ENCODE results near the gene CNTNAP2.
"Not testable (repeated sequence)": the region's sequence is repeated elsewhere in the genome, so short reads cannot be mapped to it uniquely, and the experiment has no call there.

The CNTNAP2 gene

DNA sequence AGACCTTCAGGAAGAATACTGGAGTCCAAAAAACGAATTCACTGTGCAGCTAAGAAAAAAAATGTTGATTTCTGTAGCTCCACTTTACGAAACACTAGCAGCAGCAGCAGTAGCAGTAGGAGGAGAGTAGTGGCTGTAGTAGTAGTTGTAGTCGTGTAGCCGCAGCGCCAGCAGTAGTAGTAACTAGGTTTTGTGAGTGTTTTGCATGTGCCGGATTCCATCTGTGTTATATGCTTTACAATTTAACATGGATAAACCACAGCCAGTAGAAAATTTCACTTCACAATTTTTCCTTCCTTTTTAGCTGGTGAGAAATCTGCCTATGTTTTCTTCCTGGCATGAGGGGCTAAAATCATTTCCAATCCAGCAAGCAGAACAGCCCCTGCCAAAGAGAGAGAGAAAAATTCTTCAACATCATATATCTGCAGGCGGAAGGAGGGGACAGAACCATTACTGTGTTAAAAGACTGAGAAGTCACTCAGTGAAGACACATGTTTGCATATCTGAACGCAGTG lies 2325.6 kb downstream of the CNTNAP2 start:
- no peak for DNase-seq (ENCODE audit: low read depth in 2 of 2)

DNA sequence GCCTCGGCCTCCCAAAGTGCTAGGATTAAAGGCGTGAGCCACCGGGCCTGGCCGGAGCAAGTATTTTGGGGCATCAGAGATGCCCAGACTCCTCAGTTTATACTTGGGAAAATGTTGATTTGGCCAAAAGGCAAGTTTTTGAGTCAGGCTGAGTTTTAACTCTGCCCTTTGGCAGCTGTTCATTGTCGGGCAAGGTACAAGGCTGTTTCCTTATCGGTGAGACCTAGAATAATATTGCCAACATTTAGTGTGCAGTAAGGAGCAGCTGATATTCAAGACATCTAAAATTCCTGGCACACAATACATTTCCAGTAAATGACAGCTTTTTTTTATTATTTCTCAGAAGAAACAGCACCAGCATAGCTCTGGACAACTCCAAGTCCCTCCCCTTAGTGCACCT lies 2326.3 kb downstream of the CNTNAP2 start:
- DNase-seq (ENCODE audit: low read depth in 2 of 2): no peak

DNA sequence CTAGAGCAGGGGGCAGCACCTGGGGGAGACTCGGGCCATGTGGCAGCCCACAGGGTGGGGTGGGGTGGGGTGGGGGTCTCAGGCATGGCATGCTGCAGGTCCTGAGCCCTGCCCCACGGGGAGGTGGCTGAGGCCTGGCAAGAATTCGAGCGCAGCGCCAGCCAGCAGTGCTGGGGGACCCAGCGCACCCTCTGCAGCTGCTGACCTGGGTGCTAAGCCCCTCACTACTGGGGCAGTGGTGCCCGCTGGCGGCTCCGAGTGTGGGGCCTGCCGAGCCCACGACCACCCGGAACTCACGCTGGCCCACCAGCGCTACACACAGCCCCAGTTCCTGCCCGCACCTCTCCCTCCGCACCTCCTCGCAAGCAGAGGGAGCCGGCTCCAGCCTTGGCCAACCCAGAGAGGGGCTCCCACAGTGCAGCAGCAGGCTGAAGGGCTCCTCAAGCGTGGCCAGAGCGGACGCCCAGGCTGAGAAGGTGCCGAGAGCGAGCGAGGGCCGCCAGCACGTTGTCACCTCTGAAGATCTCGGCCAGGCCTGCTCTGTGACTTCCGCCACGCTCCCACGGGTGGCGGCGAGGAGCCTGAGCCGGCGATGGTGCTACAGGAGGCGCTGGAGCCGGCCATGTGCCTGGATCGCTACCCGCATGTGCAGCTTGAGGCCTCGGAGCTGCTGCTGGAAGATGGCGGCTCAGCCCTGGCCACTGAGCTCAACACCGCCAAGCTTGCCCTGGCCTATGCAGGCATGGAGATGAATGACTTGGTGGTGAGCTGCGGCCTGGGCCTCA lies 2328.9 kb downstream of the CNTNAP2 start:
- no peak for DNase-seq (ENCODE audit: low read depth in 2 of 2)

DNA sequence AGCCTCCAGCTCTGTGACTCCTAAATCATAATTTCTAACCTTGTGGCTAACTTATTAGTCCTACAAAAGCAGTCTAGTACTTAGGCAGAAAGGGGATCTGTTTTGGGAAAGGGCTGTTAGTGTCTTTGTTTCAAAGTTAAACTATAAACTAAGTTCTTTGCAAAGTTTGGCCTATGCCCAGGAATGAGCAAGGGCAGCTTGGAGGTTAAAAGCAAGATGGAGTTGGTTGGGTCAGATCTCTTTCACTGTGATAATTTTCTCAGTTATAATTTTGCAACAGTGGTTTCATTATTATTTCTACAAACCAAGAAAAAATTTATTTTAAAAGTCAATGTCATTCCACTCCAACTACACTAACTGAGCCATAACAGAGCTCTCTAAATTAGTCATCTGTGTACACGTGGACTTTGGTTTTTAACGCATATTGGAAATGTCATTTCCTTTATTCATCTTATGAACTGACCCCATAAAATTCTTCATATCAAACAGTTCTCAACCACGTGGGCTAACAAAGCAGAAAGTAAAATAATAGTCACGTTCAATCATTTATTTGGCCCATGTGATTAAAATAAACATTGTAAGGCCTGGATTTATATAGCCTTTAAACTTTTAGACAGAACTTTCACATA lies 2330.7 kb downstream of the CNTNAP2 start:
- no peak for DNase-seq (ENCODE audit: low read depth in 2 of 2)

DNA sequence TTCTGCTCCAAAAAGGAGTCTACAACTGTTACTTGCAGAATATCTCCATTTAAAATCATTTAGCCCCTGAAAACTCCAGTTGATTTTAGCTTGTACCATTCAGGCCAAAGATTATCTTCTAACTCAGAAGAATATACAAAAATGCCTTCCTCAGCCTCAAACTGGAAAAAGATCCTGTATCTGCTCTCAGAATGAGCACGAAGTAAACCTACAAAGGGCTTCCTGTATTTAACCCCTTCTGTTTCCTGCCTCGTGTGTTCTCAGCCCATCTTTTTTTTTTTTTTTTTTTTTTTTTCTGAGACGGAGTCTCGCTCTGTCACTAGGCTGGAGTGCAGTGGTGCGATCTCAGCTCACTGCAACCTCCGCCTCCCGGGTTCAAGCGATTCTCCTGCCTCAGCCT lies 2334.9 kb downstream of the CNTNAP2 start:
- not testable (repeated sequence) for DNase-seq (ENCODE audit: low read depth in 2 of 2)

DNA sequence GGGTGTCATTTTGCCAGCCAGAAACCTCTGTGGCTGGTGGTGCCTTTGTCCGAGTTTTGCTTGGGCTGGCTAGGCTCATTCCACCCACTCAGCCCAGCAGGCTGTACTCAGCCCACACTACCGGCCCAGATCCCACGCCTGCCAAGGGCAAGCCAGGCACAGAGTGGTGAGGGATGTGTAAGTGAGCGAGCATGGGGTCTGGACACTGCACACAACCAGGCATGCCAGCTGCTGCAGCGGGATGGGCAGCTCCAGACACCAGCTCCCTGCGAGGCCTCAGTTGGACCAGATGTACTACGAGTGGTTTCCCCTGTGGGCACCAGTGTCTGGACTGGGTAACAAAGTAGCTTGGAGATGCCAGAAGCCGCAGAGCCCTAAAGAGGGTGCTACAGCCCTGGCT lies 2339.8 kb downstream of the CNTNAP2 start:
- DNase-seq (ENCODE audit: low read depth in 2 of 2): no peak

DNA sequence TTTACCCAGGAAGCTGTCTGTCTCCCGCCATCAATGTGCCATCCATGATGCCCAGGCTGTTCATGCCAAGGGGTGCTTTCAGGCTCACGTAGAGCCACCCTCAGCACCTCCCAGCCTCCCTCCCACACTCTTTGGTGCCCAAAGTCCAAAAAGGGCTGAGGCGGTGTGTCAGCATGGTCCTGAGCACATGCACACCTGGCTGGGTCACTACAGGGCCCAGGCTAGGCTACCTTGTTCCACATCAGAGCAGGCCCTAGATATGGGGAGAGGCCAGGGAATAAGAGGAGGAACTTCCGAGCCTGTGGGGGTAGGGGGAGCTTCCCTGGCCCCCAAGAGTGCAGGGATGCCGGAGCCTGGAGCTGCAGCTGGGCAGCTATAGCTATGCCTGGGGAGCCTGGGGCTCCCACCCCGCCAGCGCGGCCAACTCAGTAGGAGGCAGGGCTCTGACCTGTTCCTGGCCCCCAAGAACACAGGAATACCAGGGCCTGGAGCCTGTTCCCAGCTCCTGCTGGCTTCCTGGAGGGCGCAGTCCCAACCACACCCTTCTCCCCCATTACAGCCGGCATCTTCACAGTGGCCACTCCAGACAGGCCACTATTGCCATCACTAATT lies 2340.8 kb downstream of the CNTNAP2 start:
- no peak for DNase-seq (ENCODE audit: low read depth in 2 of 2)

DNA sequence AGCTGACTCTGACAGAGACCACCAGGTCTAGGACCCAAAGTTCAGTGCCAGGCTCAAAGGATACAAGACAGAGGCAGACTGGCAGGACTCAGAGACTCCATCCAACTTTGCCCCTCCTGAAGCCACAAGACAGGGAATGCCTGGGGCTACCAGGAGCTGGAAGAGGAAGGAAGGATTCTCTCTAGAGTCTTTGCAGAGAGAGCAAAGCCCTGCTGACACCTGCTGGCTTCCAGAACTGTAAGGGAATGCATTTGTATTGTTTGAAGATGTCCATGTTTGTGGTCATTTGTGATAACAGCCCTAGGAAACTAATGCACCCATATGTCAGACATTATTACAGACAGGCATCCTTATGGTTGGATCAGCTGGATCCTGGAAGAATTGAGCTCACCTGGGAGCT lies 2341.7 kb downstream of the CNTNAP2 start:
- no peak for DNase-seq (ENCODE audit: low read depth in 2 of 2)

DNA sequence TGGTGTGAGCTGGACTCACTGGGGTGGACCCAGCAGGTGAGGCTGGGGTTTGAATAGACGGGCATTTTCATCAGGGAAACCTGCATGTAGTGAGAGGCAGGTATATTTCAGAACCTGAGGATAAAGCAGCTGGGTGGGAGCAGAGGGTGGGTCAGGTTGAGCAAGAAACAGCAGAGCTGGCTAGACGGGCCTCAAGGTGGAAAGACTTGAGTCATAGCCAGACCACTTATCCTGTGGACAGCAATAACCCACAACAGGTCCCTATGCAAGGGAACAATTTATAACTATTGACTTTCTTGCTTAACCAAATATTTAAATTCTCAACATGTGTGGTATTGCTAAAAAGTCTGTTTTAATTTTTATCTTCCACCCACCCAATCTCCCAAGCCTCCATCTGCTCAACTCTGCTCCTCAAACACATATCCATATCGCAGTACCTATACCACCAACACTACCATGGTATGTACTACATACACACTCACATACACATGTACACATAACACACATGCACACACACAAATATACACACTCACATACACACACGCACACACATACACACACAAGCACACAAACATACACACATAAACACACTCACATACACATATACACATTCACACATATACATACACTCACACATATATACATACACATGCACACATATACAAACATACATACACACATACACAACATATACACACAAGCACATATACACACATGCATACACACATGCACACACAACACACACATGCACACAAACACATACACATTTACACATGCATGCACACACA lies 2345.0 kb downstream of the CNTNAP2 start:
- no peak for DNase-seq (ENCODE audit: low read depth in 2 of 2)

DNA sequence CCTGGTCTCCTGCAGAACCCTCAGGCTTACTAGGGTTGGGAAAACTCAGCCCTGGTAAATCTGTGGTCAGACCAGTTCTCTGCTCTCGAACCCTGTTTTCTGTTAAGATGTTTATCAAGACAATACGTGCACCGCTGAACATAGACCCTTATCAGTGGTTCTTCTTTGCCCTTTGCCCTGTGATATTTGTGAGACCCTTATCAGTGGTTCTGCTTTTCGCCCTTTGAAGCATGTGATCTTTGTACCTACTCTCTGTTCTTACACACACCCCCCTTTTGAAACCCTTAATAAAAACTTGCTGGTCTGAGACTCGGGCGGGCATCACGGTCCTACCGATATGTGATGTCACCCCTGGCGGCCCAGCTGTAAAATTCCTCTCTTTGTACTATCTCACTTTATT lies 2346.2 kb downstream of the CNTNAP2 start:
- not testable (repeated sequence) for DNase-seq (ENCODE audit: low read depth in 2 of 2)

DNA sequence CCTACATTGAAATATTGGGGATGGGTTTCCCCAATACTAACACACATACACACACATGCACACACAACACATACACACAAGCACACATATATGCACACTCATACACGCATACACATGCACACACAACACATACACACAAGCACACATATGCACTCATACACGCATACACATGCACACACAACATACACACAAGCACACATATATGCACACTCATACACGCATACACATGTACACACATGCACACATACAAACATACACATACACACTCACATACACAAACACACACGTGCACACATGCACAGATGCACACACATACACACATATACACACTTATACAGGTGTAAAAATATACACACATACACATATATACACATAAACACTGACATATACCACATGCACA lies 2346.6 kb downstream of the CNTNAP2 start:
- DNase-seq (ENCODE audit: low read depth in 2 of 2): no peak

DNA sequence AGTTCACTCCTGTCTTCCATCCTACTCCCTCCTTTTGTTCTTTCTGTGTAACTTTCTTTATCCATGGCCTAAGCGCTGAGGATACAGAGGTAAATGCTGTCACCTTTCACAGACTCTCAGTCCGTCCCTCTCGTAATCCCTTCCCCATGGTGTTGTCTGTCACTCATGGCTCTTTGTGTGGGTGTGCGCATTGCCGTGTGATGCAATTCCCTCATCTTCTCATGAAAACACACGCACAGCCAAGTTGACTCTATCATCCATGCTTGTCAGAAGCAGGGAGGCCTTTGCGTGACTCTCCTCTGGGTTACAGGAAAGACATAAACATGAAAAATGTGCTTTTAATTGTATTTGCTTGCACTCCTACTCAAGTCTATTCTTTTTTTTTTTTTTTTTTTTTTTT lies 2348.3 kb downstream of the CNTNAP2 start:
- DNase-seq (ENCODE audit: low read depth in 2 of 2): no peak

DNA sequence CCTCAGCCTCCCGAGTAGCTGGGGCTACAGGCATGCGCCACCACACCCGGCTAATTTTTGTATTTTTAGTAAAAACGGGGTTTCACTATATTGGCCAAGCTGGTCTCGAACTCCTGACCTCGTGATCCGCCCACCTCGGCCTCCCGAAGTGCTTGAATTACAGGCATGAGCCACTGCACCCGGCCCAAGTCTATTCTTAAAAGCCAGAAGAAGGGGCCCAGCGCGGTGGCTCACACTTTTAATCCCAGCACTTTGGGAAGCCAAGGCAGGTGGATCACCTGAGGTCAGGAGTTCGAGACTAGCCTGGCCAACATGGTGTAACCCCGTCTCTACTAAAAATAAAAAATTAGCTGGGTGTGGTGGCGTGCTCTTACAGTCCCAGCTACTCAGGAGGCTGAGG lies 2348.8 kb downstream of the CNTNAP2 start:
- not testable (repeated sequence) for DNase-seq (ENCODE audit: low read depth in 2 of 2)

DNA sequence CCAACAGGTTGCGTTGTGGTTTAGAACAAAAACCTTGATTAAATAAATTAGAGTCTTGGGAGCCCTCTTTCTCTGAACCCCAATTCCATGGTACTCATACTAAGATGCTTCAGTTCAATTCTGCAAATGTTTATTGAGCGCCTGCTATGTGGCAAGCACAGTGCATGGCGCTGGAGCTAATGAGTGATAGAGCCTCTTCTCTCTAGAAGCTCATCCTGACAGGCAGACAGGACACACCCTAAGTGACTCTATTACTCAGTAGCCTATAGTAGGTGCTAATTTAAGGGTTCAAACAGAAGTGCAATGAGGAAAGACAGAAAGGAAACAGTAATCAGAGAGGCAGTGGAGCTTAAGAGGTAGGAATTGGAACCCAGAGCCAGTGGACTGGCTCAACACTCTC lies 2349.5 kb downstream of the CNTNAP2 start:
- no peak for DNase-seq (ENCODE audit: low read depth in 2 of 2)

DNA sequence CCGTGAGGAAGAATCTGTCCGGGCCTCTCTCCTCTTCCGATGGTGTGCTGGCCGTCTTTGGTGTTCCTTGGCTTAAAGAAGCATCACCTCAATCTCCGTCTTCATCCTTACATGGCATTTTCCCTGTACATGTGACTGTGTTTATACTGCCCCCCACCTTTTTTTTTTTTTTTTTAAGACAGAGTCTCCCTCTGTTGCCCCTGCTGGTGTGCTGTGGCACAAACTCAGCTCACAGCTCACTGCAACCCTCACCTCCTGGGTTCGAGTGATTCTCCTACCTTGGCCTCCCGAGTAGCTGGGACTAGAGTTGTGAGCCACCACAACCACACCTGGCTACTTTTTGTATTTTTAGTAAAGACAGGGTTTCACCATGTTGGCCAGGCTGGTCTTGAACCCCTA lies 2352.1 kb downstream of the CNTNAP2 start:
- DNase-seq (ENCODE audit: low read depth in 2 of 2): no peak

Measured in stimulated activated CD4-positive, alpha-beta T cell treated with anti-CD3 and anti-CD28 coated beads, Interleukin-1b, Interleukin-23, amount 100 ng/mL, for 1 hour (primary cell).